Measurements from ENCODE around the gene ZNF365.

Gene ZNF365

GRCh38 chr10:62424026-62424425 lies 49.9 kb downstream of the ZNF365 start:
- no peak for DNase-seq

- no peak for DNase-seq
Observed at GRCh38 chr10:62426086-62426485, 51.9 kb downstream of the ZNF365 start.

- no peak for DNase-seq
Observed at GRCh38 chr10:62426600-62426999, 52.4 kb downstream of the ZNF365 start.

GRCh38 chr10:62430881-62431280 lies 56.7 kb downstream of the ZNF365 start:
- no peak for DNase-seq

- no peak for DNase-seq
Observed at GRCh38 chr10:62433181-62433692, 59.1 kb downstream of the ZNF365 start.

- DNase-seq: no peak
Observed at GRCh38 chr10:62433901-62434300, 59.7 kb downstream of the ZNF365 start.

- peak in 1 of 2 donors; percentile 73 for DNase-seq
Observed at GRCh38 chr10:62437696-62438095, 63.5 kb downstream of the ZNF365 start.

- no peak for DNase-seq
Observed at GRCh38 chr10:62442006-62442405, 67.8 kb downstream of the ZNF365 start.

- DNase-seq: no peak
Observed at GRCh38 chr10:62442894-62443669, 68.9 kb downstream of the ZNF365 start.

- DNase-seq: no peak
Observed at GRCh38 chr10:62443866-62444265, 69.7 kb downstream of the ZNF365 start.

- DNase-seq: no peak
Observed at GRCh38 chr10:62446627-62447026, 72.5 kb downstream of the ZNF365 start.

GRCh38 chr10:62450912-62451610 lies 76.9 kb downstream of the ZNF365 start:
- DNase-seq: no peak

GRCh38 chr10:62451611-62451975 lies 77.4 kb downstream of the ZNF365 start:
- no peak for DNase-seq
